ENCODE data around the gene BCL2L11. TPM values are rescaled to one million over a fixed set of nuclear protein-coding genes. Genes with fewer than 3 reads are reported as not detected.

The BCL2L11 gene
- total and polyA plus RNA-seq, 10 of the 15 experiments (the other 5 are each of a cell fraction or from before 2014, with no cell fraction given), result 0.29 to 10.1 (median 1.1) TPM

DNA sequence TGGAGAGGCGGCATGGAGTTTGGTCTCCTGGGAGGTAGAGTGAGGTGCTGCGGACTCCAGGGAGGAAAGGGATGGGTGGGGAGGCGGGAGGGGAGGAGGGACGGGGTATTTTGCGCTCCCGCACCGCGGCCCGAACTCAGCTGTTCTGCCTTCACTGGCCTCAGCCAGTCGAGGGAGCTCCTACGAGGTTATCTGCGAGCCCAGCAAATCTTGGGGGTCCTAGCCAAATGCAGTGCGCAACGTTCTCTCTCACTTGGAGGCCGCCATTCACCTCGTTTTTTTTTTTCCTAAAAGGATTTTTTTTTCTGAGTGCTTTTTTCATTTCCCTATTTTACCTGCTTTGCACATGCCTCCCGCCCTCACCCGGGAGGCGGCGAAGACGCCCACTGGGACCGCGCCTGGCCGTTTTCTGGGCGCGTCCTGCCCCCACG, 877 bp upstream of the BCL2L11 start:
- Histone ChIP-seq H3K4me3 (peak overlapping the region; percentile 80), H3K9ac (ENCODE audit: control insufficient read depth, insufficient read depth, low read length) (no peak overlapping the region; the same call in 1 of the 2 replicates), H3K9me3 (replicated peaks; ENCODE audit: control insufficient read depth, insufficient read depth, low read length) (no peaks in the 10 kb centered on the region; the same call in 2 of the 3 replicates), H3K27ac (ENCODE audit: control insufficient read depth, insufficient read depth) (no peak overlapping the region), H2AFZ (ENCODE audit: control insufficient read depth, low read depth, low read length) (no peak overlapping the region), H4K20me1 (ENCODE audit: control insufficient read depth, insufficient read depth) (no peaks in the 10 kb centered on the region; the same call in 1 of the 2 replicates), H3K36me3 (ENCODE audit: control insufficient read depth in 2 of 2, insufficient read depth in 2 of 2, low read length in 1 of 2) (peaks cover 0 to under 1% of the 10 kb centered on the region in 2 experiments; a peak in 1 of 4 replicates), H3K27me3 (replicated peaks in 1 of 2; ENCODE audit: control insufficient read depth in 2 of 2, insufficient read depth in 2 of 2, low read length in 1 of 2) (peaks cover 7 to 29% of the 10 kb centered on the region in 2 experiments), H3K4me1 (ENCODE audit: control insufficient read depth, insufficient read depth, low read length) (peaks cover 38% of the 10 kb centered on the region), H3K79me2 (ENCODE audit: control insufficient read depth, insufficient read depth, low read length) (peaks cover 12% of the 10 kb centered on the region), H3K4me2 (ENCODE audit: control insufficient read depth, insufficient read depth) (peak overlapping the region; percentile 81)
- ATAC-seq (no peak), FAIRE-seq (no peak), DNase-seq (ENCODE audit: low read depth, low spot score) (no peak)
- intact Hi-C loops (cut with micrococcal nuclease; ENCODE audit: unreplicated experiment) (loop anchor here (2.0 to 10.0 kb wide), 5 partner anchors 75 to 577 kb away; no protein-coding TSS in a partner anchor), in situ Hi-C loops (cut with MboI) (loop anchor here (5.0 to 10.0 kb wide), 2 partner anchors 308 to 585 kb away; no protein-coding TSS in a partner anchor)
- BruUV-seq (replicated peaks), result no TSS peak
- ChIA-PET CTCF (interaction anchor here (0.9 to 1.6 kb wide), 3 partner anchors 10 to 75 kb away, joined by 3 to 6 read pairs (median 5); no protein-coding TSS in a partner anchor), POLR2A (interaction anchor here (1.2 to 1.5 kb wide), 3 partner anchors 77 to 312 kb away, joined by 3 to 12 read pairs (median 4); no protein-coding TSS in a partner anchor), SMC1A (ENCODE audit: uncharacterized antibody, unreplicated experiment) (interaction anchor here (0.6 to 2.6 kb wide), 5 partner anchors 37 to 308 kb away, joined by 3 to 10 read pairs (median 6); no protein-coding TSS in a partner anchor), RAD21 (ENCODE audit: unreplicated experiment) (interaction anchor here (0.7 to 2.4 kb wide), 12 partner anchors 25 to 110 kb away, joined by 3 to 41 read pairs (median 8); no protein-coding TSS in a partner anchor)
- WGBS (ENCODE audit: insufficient coverage, insufficient replicate concordance, low lambda C conversion rate, missing lambda C conversion rate), result 1% methylated on average over 23 of the region's 27 CpGs
- TF ChIP-seq SMAD5 (IDR thresholded peaks at IDR 0.05; ENCODE audit: low read depth) (no peak), ASH2L (IDR thresholded peaks at IDR 0.05; ENCODE audit: borderline replicate concordance, low read depth) (no peak), ZNF384 (IDR thresholded peaks at IDR 0.05; ENCODE audit: borderline replicate concordance, low read depth, low read length) (peak; percentile 80), E2F8 (IDR thresholded peaks at IDR 0.05; ENCODE audit: low read depth, partially characterized antibody) (no peak), RELA (IDR thresholded peaks at IDR 0.05; ENCODE audit: borderline replicate concordance, partially characterized antibody) (no peak), MYB (IDR thresholded peaks at IDR 0.05; ENCODE audit: borderline replicate concordance, low read depth, low read length) (no peak), TCF7 (IDR thresholded peaks at IDR 0.05; ENCODE audit: borderline replicate concordance) (no peak), YY1 (IDR thresholded peaks at IDR 0.05; ENCODE audit: low read depth, low read length) (no peak), TCF3 (IDR thresholded peaks at IDR 0.05; ENCODE audit: borderline replicate concordance, insufficient read depth, low read depth, low read length) (no peak), MEF2B (IDR thresholded peaks at IDR 0.05; ENCODE audit: partially characterized antibody, poor library complexity, severe bottlenecking) (peak; percentile 23), IKZF2 (IDR thresholded peaks at IDR 0.05) (0 out of 4 replicates have a peak, but pooled peaks of 1 of the 2 experiments have one; percentile 36), MTA2 (IDR thresholded peaks at IDR 0.05; ENCODE audit: low read depth) (peak; percentile 22; the same call in 1 of the 2 replicates), ZNF217 (IDR thresholded peaks at IDR 0.05) (no peak), SUZ12 (IDR thresholded peaks at IDR 0.05; ENCODE audit: unreplicated experiment) (peak; percentile 85), POU2F2 (IDR thresholded peaks at IDR 0.05; ENCODE audit: borderline replicate concordance, low read depth, low read length) (no peak), PAX8 (IDR thresholded peaks at IDR 0.05) (no peak), HSF1 (IDR thresholded peaks at IDR 0.05; ENCODE audit: low read depth, low read length) (no peak), SPI1 (IDR thresholded peaks at IDR 0.05; ENCODE audit: borderline replicate concordance, insufficient read depth, low read depth, low read length) (peak; percentile 26; the same call in 1 of the 2 replicates)
- TF ChIP-seq, protein P1, sequence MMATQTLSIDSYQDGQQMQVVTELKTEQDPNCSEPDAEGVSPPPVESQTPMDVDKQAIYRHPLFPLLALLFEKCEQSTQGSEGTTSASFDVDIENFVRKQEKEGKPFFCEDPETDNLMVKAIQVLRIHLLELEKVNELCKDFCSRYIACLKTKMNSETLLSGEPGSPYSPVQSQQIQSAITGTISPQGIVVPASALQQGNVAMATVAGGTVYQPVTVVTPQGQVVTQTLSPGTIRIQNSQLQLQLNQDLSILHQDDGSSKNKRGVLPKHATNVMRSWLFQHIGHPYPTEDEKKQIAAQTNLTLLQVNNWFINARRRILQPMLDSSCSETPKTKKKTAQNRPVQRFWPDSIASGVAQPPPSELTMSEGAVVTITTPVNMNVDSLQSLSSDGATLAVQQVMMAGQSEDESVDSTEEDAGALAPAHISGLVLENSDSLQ (IDR thresholded peaks at IDR 0.05), result no peak

All from GM12878 (cell line).